ENCODE results near the gene HCN1.
"Not testable (repeated sequence)": the region's sequence is repeated elsewhere in the genome, so short reads cannot be mapped to it uniquely, and the experiment has no call there.

The HCN1 gene

GRCh38 chr5:45312627-45313026 lies 383.6 kb downstream of the HCN1 start:
- not testable (repeated sequence) for DNase-seq (ENCODE audit: extremely low read depth in 1 of 2, low read depth in 1 of 2)

GRCh38 chr5:45295231-45295630 lies 400.9 kb downstream of the HCN1 start:
- no peak for DNase-seq (ENCODE audit: extremely low read depth in 1 of 2, low read depth in 1 of 2)

GRCh38 chr5:45288746-45289145 lies 407.4 kb downstream of the HCN1 start:
- DNase-seq (ENCODE audit: extremely low read depth in 1 of 2, low read depth in 1 of 2) = no peak

GRCh38 chr5:45284436-45284835 lies 411.7 kb downstream of the HCN1 start:
- DNase-seq (ENCODE audit: extremely low read depth in 1 of 2, low read depth in 1 of 2) = no peak

DNA sequence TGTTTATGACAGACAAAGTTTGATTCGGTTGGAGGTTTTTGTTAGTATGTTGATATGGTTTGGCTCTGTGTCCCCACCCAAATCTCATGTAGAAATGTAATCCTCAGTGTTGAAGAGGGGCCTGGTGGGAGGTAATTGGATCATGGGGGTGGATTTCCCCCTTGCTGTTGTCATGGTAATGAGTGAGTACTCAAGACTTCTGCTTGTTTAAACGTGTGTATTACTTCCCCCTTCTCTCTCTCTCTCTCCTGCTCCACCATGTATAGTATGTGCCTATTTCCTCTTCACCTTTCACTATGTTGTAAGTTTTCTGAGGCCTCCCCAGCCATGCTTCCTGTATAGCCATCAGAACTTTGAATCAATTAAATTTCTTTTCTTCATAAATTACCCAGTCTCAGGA lies 415.1 kb downstream of the HCN1 start:
- no peak for DNase-seq (ENCODE audit: extremely low read depth in 1 of 2, low read depth in 1 of 2)

- no peak for DNase-seq (ENCODE audit: extremely low read depth in 1 of 2, low read depth in 1 of 2)
Measured at GRCh38 chr5:45279109-45279508, 417.1 kb downstream of the HCN1 start.

DNA sequence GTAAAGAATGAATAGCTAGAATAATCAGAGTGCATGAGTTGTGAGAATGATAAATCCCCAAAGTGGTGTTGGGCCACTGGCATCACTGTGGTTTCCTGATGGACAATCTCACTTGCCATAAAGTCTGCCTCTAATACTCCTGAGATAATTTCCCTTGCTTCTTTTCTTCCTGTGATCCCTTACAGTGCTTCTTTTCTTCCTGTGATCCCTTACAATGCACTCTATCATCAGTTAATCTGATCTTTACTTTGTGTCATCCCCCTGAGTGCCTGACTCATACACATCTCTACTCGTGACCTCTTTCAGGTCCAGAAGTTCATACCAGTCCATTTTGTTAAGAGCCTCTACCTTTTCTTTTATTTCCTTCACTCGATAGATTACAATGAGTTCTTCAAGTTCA lies 418.3 kb downstream of the HCN1 start:
- no peak for DNase-seq (ENCODE audit: extremely low read depth in 1 of 2, low read depth in 1 of 2)

- no peak for DNase-seq (ENCODE audit: extremely low read depth in 1 of 2, low read depth in 1 of 2)
Measured at GRCh38 chr5:45274241-45274640, 421.9 kb downstream of the HCN1 start.

- DNase-seq (ENCODE audit: extremely low read depth in 1 of 2, low read depth in 1 of 2) = no peak
Measured at GRCh38 chr5:45271626-45272025, 424.6 kb downstream of the HCN1 start.

DNA sequence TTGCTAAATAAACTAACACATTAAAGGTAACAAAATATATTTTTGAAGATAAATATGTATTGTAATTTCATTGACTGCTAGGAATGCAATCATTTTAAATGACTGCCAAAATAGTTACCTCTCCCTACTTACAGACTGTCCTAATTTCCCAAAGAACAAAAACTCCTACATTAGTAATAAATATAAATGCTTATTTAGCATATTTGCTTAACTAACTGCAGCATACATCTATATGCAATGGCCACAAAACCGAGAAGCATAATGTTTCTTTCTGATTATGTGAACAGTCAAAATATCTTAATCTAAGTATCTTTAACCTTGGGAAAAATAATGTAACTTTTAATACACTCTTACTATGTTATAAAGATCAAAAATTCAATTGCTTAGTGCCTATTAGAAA lies 431.7 kb downstream of the HCN1 start:
- no peak for DNase-seq (ENCODE audit: extremely low read depth in 1 of 2, low read depth in 1 of 2)

GRCh38 chr5:45262061-45262590 lies 434.1 kb downstream of the HCN1 start:
- DNase-seq (ENCODE audit: extremely low read depth in 1 of 2, low read depth in 1 of 2) = no peak

DNA sequence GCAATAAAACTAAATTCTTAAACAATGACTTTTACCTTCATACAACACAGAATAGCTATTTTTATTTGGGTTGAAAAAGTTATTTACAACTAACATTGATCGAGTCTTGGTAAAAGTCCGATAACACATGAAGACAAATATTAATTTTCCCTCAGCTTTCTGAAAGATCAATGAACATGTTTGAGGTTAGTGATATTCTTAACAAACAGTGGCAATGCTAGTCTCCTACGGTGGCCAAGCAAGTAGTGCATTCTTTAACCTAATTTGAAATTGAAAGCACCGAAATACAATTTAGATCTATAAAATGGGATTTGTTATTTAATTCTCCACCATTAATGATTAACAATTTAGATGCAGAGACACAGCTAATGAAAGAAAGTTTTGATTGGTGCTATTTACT lies 435.1 kb downstream of the HCN1 start:
- no peak for DNase-seq (ENCODE audit: extremely low read depth in 1 of 2, low read depth in 1 of 2)

DNA sequence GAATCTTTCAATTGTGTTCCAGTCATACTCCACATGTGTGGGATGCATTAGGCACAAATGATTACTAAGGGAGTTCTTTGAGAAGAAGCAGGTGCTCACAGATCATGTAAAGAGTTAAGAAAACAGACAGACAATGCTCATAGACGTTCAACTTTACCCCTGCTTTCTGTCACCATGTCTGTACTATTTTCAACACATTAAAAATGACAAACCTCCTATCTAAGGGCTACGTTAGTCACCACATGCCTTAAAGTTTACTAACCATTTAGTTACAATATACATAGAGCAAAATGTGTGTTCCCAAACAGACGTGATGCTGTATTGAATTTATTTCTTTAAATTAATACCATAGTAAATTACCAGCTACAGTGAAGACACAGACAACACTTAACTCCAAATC lies 435.9 kb downstream of the HCN1 start:
- DNase-seq (ENCODE audit: extremely low read depth in 1 of 2, low read depth in 1 of 2) = no peak

GRCh38 chr5:45252978-45253377 lies 443.2 kb downstream of the HCN1 start:
- DNase-seq (ENCODE audit: extremely low read depth in 1 of 2, low read depth in 1 of 2) = no peak

DNA sequence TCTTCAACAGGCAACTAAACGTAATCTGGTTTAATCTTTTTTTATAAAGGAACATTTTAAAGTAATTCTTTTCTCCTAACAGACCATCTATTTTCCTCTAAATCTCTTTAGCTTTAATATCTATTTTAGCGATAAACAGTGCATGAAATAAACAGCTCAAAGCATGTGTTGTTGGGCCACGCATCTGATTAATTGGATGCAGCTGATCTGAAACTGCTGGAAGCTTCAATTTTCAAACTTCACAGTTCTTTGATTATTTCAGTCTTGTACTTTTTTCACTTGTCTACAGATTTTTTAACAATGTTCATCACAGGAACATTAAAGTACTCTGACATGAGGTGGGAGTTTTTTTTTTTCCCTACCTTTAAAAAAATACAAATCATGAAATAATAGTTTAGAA lies 443.6 kb downstream of the HCN1 start:
- no peak for DNase-seq (ENCODE audit: extremely low read depth in 1 of 2, low read depth in 1 of 2)

DNA sequence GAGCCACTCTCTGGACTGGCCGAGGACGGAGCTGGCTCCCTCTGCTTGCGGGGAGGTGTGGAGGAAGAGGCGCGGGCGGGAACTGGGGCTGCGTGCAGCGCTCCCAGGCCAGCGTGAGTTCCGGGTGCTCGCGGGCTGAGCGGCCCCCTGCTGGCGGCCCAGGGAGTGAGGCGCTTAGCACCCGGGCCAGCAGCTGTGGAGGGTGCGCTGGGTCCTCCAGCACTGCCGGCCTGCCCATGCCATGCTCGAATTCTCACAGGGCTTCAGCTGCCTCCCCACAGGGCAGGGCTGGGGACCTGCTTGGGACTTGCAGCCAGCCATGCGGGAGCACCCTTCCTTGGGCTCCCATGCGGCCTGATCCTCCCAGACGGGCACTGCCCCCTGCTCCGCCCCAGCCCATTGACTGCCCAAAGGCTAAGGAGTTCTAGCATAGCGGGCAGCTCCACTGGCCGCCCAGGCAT lies 470.6 kb downstream of the HCN1 start:
- no peak for DNase-seq (ENCODE audit: extremely low read depth in 1 of 2, low read depth in 1 of 2)

DNA sequence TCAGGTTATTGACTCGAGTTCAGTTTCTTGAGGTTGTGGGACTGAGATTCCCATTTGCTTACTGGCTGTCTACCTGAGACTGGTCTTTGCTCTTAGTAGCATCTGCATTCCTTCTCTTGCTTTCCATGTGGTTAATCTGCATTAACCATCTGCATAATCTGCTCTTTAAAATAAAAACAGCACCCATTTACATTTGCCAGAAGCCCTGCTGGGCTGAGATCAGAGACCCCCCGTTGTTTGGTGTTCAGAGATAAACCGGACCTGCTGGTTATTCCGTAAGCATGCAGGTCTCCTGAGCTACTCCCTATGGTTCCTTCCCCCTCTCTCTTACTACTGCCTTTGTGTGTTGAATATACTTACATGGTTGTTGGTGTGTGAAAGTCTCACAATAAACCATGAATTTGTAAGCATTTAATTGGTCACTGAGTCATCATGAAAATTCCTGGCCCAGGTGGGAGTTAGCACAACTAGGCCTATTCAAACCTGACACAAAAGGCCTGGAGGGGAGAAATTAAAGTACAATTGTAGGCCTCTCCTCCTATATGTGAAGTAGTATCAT lies 490.7 kb downstream of the HCN1 start:
- no peak for DNase-seq (ENCODE audit: extremely low read depth in 1 of 2, low read depth in 1 of 2)

All from stimulated activated CD8-positive, alpha-beta memory T cell treated with anti-CD3 and anti-CD28 coated beads, Interleukin-7, amount 100 ng/mL, for 48 hours (primary cell).